HG02798 (cell line): ENCODE measurements around the gene UMOD.

Source experiments
- ATAC-seq: cut with Tn5 transposase; IDR thresholded peaks from one replicate; pipeline ENCODE4 v1.9.1; 2021; ENCODE audit warnings: mild to moderate bottlenecking; ENCODE audit not compliant: unreplicated experiment, poor library complexity

The UMOD gene

GRCh38 chr16:20307240-20307671 is 45.3 kb downstream of the UMOD start:
- no peak for ATAC-seq

- ATAC-seq = no peak
These were observed 46.1 kb downstream of the UMOD start for GRCh38 chr16:20306401-20306800.

- ATAC-seq = no peak
These were observed 49.5 kb downstream of the UMOD start for GRCh38 chr16:20303012-20303411.

- no peak for ATAC-seq
These were observed 50.1 kb downstream of the UMOD start for GRCh38 chr16:20302389-20302788.

- ATAC-seq = no peak
These were observed 50.7 kb downstream of the UMOD start for GRCh38 chr16:20301840-20302239.

- peak; percentile 63 for ATAC-seq
These were observed 52.0 kb downstream of the UMOD start for GRCh38 chr16:20300312-20301097.

GRCh38 chr16:20298452-20298851 is 54.1 kb downstream of the UMOD start:
- no peak for ATAC-seq

GRCh38 chr16:20291208-20292206 is 61.0 kb downstream of the UMOD start:
- ATAC-seq = no peak

GRCh38 chr16:20289571-20289970 is 62.9 kb downstream of the UMOD start:
- ATAC-seq = no peak

GRCh38 chr16:20285993-20286499 is 66.5 kb downstream of the UMOD start:
- no peak for ATAC-seq
